KOPT-K1 (cell line): ENCODE measurements around the gene RPGR.

Experiments used
- H3K27ac ChIP-seq: fragments of 200-600 bp; sonication (generic); 2 replicates; pipeline ENCODE4 v1.5.1; 2016; ENCODE audit warnings: antibody characterized with exemption, mild to moderate bottlenecking, low read depth, low read length; ENCODE audit not compliant: poor library complexity, severe bottlenecking
- H3K36me3 ChIP-seq: fragments of 200-600 bp; sonication (generic); 2 replicates; pipeline ENCODE4 v1.5.1; 2017; ENCODE audit warnings: antibody characterized with exemption, mild to moderate bottlenecking, low read length, moderate library complexity; ENCODE audit not compliant: insufficient read depth
- H3K9me3 ChIP-seq: fragments of 200-600 bp; sonication (generic); 2 replicates; pipeline ENCODE4 v1.5.1; 2017; ENCODE audit warnings: antibody characterized with exemption, low read length, mild to moderate bottlenecking; ENCODE audit not compliant: insufficient read depth, poor library complexity, severe bottlenecking

RPGR gene

GRCh38 chrX:38342853-38343778 is 15.8 kb upstream of the RPGR start:
- Histone ChIP-seq H3K36me3 (no peaks in the 10 kb centered on the region), H3K9me3 (no peaks in the 10 kb centered on the region), H3K27ac (no peak overlapping the region)

- no peaks in the 10 kb centered on the region for H3K9me3 ChIP-seq
- H3K36me3 ChIP-seq = no peaks in the 10 kb centered on the region
- no peak overlapping the region for H3K27ac ChIP-seq
Measured at GRCh38 chrX:38341442-38341841, 14.1 kb upstream of the RPGR start.

- H3K27ac ChIP-seq = no peak overlapping the region
- H3K36me3 ChIP-seq = no peaks in the 10 kb centered on the region
- no peaks in the 10 kb centered on the region for H3K9me3 ChIP-seq
Measured at GRCh38 chrX:38336538-38337240, 9.4 kb upstream of the RPGR start.

- no peaks in the 10 kb centered on the region for H3K36me3 ChIP-seq
- H3K9me3 ChIP-seq = no peaks in the 10 kb centered on the region
- H3K27ac ChIP-seq = no peak overlapping the region
Measured at GRCh38 chrX:38335382-38335781, 8.1 kb upstream of the RPGR start.

- Histone ChIP-seq H3K27ac (no peak overlapping the region), H3K36me3 (no peaks in the 10 kb centered on the region), H3K9me3 (no peaks in the 10 kb centered on the region)
Measured at GRCh38 chrX:38332505-38332904, 5.2 kb upstream of the RPGR start.

- Histone ChIP-seq H3K36me3 (no peaks in the 10 kb centered on the region), H3K9me3 (no peaks in the 10 kb centered on the region), H3K27ac (peak overlapping the region; percentile 31)
Measured at GRCh38 chrX:38327775-38328081, 419 bp upstream of the RPGR start.

- Histone ChIP-seq H3K9me3 (no peaks in the 10 kb centered on the region), H3K36me3 (no peaks in the 10 kb centered on the region), H3K27ac (no peak overlapping the region)
Measured at GRCh38 chrX:38326086-38326485, 1.2 kb downstream of the RPGR start.

- Histone ChIP-seq H3K27ac (no peak overlapping the region), H3K9me3 (no peaks in the 10 kb centered on the region), H3K36me3 (no peaks in the 10 kb centered on the region; the same call in 1 of the 2 replicates)
Measured at GRCh38 chrX:38320819-38321218, 6.5 kb downstream of the RPGR start.

- no peaks in the 10 kb centered on the region for H3K9me3 ChIP-seq
- H3K36me3 ChIP-seq = no peaks in the 10 kb centered on the region; the same call in 1 of the 2 replicates
- no peak overlapping the region for H3K27ac ChIP-seq
Measured at GRCh38 chrX:38318606-38319005, 8.7 kb downstream of the RPGR start.

GRCh38 chrX:38318196-38318595 is 9.1 kb downstream of the RPGR start:
- Histone ChIP-seq H3K9me3 (no peaks in the 10 kb centered on the region), H3K36me3 (no peaks in the 10 kb centered on the region; the same call in 1 of the 2 replicates), H3K27ac (no peak overlapping the region)

- Histone ChIP-seq H3K36me3 (no peaks in the 10 kb centered on the region; the same call in 1 of the 2 replicates), H3K9me3 (no peaks in the 10 kb centered on the region), H3K27ac (no peak overlapping the region)
Measured at GRCh38 chrX:38315186-38315585, 12.1 kb downstream of the RPGR start.

- H3K9me3 ChIP-seq = no peaks in the 10 kb centered on the region
- no peaks in the 10 kb centered on the region; the same call in 1 of the 2 replicates for H3K36me3 ChIP-seq
- no peak overlapping the region for H3K27ac ChIP-seq
Measured at GRCh38 chrX:38313190-38313589, 14.1 kb downstream of the RPGR start.

GRCh38 chrX:38312436-38312835 is 14.9 kb downstream of the RPGR start:
- H3K9me3 ChIP-seq = no peaks in the 10 kb centered on the region
- no peaks in the 10 kb centered on the region; the same call in 1 of the 2 replicates for H3K36me3 ChIP-seq
- no peak overlapping the region for H3K27ac ChIP-seq

- H3K36me3 ChIP-seq = no peaks in the 10 kb centered on the region; the same call in 1 of the 2 replicates
- H3K9me3 ChIP-seq = no peaks in the 10 kb centered on the region
- H3K27ac ChIP-seq = no peak overlapping the region
Measured at GRCh38 chrX:38311743-38312142, 15.6 kb downstream of the RPGR start.

- H3K27ac ChIP-seq = no peak overlapping the region
- no peaks in the 10 kb centered on the region for H3K36me3 ChIP-seq
- no peaks in the 10 kb centered on the region for H3K9me3 ChIP-seq
Measured at GRCh38 chrX:38305971-38306370, 21.3 kb downstream of the RPGR start.
